ENCODE results near the gene CNTN1. TPM values are rescaled to one million over a fixed set of nuclear protein-coding genes. Genes with fewer than 3 reads are reported as not detected.

The CNTN1 gene
- total RNA-seq, 2 experiments from 2014 or later, result not detected

DNA sequence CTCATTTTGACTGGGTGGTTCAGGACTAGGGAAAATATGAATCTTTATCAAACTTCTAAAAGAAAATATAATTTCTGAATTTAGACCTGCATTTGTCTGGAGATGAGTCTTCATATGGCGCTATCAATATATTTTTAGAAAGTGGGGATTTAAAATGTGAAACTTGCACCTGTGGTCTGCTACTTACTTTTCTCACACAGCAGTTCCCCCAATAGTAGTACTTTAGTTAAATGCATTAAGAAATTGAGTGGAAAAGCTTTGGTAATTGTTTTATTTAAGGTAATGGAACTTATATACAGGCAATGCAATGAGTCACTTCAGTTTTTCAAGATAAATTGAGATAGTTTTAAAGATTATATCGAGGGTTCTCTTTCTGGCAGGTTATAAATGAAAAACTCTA lies 91.9 kb downstream of the CNTN1 start:
- Mint-ChIP-seq H3K4me3 (no peak overlapping the region), H3K27me3 (no peaks in the 10 kb centered on the region), H3K4me1 (no peaks in the 10 kb centered on the region), H3K36me3 (no peaks in the 10 kb centered on the region), H3K27ac (no peak overlapping the region), H3K9me3 (peaks cover 4% of the 10 kb centered on the region)
- DNase-seq, result no peak

DNA sequence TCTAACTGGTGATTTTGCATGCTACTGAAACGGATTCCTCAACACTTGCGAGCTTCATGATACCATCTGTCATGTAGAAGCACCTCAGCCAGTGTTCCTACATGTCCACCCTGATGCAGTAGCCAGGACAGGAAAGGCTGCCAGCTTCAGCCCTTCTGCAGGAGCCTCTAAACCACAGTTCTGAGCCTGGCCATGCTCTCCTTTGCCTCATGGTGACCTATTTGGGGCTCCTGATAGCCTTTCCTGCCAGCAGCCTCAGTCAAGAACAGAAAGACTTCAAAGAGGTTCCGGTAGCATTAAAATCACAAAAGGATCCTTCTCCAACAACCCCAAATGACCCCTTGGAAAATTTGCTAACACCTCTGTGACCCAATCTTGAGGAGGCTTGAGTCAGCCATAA lies 96.0 kb downstream of the CNTN1 start:
- Mint-ChIP-seq H3K9me3 (peaks cover 4% of the 10 kb centered on the region), H3K4me1 (no peaks in the 10 kb centered on the region), H3K27ac (no peak overlapping the region), H3K27me3 (no peaks in the 10 kb centered on the region), H3K36me3 (no peaks in the 10 kb centered on the region), H3K4me3 (no peak overlapping the region)
- no peak for DNase-seq

DNA sequence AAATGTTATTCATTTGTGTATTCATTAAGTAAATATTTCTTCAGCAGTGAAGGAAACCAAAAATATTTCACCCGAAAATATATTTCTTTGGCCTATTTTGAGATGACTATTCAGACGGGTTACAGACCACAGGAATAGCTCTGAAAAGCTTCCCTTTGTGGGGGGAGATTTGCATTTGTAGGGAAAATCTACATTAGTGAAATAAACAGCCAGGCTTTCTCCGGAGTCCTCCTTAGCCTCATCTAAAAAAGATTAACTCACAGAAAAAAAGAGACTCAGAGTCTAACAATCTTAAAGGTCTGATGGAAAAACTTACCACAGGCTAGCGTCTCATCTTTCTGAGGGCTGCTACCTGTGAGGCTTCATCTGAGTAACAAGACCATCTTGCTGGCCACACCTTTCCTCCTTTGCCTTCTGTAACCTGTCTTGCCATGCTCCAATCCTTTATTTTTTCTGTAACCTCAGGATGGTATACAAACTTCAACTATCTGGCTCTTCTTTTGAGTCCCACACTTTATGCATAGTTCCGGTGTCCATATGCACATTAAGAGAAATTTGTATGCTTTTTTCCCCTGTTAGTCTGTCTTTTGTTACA lies 100.7 kb downstream of the CNTN1 start:
- no peak for DNase-seq
- Mint-ChIP-seq H3K4me3 (no peak overlapping the region), H3K4me1 (no peaks in the 10 kb centered on the region), H3K27ac (no peak overlapping the region), H3K27me3 (no peaks in the 10 kb centered on the region), H3K36me3 (no peaks in the 10 kb centered on the region), H3K9me3 (no peaks in the 10 kb centered on the region)

DNA sequence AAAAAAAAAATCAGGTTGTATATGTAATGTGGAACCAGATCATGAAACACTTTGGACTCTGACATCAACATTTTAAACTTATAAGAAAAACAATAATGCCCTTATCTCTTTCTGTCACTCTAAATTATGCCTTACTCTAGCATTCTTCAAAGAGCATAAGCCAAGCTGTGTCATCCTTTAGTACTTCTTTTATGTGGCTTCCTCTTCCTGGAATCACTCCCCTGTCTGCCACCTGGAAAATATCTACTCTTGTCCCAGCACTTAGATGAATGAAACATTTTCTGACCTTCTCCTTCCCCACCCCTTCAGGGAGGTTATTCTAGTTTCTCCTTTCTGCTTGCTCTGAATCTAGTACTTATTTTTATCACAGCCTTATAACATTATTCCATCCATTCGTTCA lies 101.2 kb downstream of the CNTN1 start:
- Mint-ChIP-seq H3K27ac (no peak overlapping the region), H3K36me3 (no peaks in the 10 kb centered on the region), H3K4me1 (no peaks in the 10 kb centered on the region), H3K4me3 (no peak overlapping the region), H3K9me3 (no peaks in the 10 kb centered on the region), H3K27me3 (no peaks in the 10 kb centered on the region)
- no peak for DNase-seq

DNA sequence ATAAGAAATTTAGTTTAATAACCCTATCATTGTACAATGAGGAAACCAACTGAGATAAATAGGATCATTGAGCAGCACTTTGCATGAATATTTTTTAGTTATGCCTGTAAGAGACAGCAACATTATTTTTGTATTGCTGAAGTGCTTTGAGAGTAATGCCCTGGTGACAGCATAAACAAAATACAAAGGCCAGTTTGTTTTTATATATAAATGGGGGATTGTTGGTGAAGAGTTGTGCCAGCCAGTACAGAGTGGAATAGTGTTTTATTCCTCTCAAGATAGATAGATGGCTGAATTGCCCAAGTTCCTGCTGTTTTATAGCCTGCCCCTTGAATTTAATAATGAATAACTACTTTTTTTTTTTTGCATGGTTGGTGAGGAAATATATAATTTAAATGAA lies 101.8 kb downstream of the CNTN1 start:
- Mint-ChIP-seq H3K36me3 (no peaks in the 10 kb centered on the region), H3K4me3 (no peak overlapping the region), H3K27me3 (no peaks in the 10 kb centered on the region), H3K9me3 (no peaks in the 10 kb centered on the region), H3K4me1 (no peaks in the 10 kb centered on the region), H3K27ac (no peak overlapping the region)
- no peak for DNase-seq

DNA sequence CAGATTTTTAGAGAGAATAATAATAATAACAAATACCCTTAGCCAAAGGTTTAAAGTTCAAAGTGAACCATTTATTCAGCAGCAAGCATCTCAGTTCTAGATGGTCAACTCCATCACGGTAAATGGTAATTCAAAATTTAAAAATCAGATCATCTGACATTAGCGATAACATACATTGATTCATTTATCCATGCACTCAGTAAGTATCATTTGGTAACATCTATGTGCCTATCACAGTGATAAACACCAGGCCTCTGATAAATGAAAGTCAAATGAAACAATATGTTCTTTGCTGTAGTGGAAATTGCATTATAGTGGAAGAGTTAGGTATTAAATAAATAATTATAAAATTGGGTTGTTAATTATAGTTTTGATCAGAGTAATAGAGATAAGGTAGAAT lies 108.8 kb downstream of the CNTN1 start:
- Mint-ChIP-seq H3K36me3 (no peaks in the 10 kb centered on the region), H3K4me3 (no peak overlapping the region), H3K27ac (no peak overlapping the region), H3K4me1 (no peaks in the 10 kb centered on the region), H3K9me3 (peaks cover 3% of the 10 kb centered on the region), H3K27me3 (no peaks in the 10 kb centered on the region)
- no peak for DNase-seq

DNA sequence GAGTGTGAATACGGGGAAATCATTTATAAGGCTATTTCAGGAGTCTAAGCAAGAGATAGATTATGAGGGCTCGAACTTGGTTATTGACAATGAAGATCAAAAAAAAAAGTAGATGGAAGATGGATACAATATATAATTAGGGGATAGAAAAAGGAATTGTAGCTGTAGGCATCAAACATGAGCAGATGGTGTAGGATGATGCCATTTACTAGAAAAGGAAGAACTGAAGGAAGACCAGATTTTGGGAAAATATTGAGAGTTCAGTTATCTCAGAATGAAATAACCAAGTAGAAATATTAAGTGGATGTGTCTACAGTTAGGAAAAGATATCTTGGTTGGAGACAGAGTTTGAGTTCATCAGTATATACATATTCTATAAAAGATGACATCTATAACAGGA lies 109.6 kb downstream of the CNTN1 start:
- Mint-ChIP-seq H3K4me1 (no peaks in the 10 kb centered on the region), H3K27me3 (no peaks in the 10 kb centered on the region), H3K27ac (no peak overlapping the region), H3K4me3 (no peak overlapping the region), H3K36me3 (no peaks in the 10 kb centered on the region), H3K9me3 (peaks cover 3% of the 10 kb centered on the region)
- no peak for DNase-seq

DNA sequence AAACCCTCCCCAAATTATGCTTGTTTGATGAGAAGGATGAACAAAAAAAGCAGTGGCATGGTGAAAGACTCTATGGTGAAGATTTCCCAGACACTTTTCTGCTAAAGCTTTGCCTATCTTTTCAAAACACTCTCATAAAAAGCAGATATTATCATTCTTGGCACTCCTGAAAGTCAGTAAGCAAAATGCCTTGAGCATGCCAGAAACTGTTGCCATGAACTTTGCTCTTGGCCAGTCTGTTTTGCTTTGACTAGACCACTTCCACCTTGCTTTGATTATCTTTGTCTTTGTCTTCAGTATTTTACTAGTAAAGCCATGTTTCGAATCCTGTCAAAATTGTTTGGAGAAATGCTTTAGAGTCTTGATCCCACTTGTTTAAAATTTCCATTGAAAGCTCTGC lies 110.4 kb downstream of the CNTN1 start:
- no peaks in the 10 kb centered on the region for H3K36me3 Mint-ChIP-seq
- no peaks in the 10 kb centered on the region for H3K27me3 Mint-ChIP-seq
- H3K9me3 Mint-ChIP-seq, result peaks cover 3% of the 10 kb centered on the region
- no peak for DNase-seq
- H3K4me3 Mint-ChIP-seq, result no peak overlapping the region
- no peaks in the 10 kb centered on the region for H3K4me1 Mint-ChIP-seq
- H3K27ac Mint-ChIP-seq, result no peak overlapping the region

DNA sequence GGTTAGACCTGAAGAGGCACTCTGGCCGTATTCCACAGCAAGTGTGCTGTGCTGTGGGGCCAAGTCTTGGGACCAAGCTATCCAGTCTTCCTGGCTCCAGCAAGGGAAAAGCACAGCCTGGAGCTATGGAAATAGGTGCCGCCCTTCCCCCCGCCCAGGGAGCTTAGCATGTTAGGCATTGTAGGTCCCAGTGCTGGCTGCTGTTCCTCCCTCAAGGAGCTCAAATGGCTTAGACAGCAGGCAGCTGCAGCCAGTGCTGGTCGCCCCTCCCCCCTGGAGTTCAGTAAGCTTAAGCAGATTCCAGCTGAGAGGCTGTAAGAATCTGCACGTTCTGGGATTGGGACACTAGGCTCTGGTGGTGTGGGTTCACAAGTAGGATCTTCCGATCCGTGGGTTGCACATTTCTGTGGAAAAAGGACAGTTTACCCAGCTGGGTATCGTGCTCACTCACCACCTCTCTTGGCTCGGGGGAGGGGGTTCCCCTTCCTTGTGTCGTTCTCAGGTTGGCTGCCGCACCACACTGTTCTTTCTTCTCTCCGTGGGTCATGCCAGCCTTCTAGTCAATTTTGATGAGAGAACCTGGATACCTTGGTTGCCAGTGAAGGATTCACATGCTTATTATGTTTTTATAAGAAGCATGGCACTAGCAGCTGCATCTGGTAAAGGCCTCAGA lies 127.3 kb downstream of the CNTN1 start:
- Mint-ChIP-seq H3K9me3 (peaks cover 10% of the 10 kb centered on the region), H3K4me1 (no peaks in the 10 kb centered on the region), H3K27me3 (no peaks in the 10 kb centered on the region), H3K4me3 (no peak overlapping the region), H3K36me3 (no peaks in the 10 kb centered on the region), H3K27ac (no peak overlapping the region)
- no peak for DNase-seq

DNA sequence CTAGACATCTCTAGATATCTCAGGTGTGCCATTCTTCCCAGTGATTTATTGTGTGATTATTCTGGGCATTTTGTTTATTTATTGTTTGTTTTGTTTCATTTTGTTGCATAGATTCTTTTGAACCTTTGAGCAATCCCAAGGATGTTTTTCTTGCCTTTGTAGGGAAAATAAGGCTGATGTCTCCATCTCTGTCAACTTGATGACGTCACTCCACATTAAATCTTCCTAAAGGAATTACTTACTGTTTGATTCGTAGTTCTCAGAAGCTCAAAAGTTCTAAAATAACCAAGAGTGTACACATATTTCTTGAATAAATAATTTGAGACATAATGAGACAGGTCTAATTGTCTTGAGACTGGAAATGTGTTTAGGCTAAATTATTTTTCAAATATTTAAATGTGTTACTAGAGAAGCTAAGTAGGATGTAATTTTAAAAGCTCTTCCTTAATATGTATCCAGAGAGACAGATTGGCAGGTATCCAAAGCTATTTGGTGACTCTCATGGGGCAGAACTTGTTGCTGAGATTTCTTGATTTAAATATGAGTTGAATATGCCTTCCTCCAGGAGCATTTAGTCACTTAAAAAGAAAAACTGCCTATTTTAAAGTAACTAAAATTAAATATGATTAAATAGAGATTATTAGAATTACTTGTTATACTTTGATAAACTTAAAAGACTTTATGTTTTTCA lies 128.7 kb downstream of the CNTN1 start:
- DNase-seq, result no peak
- Mint-ChIP-seq H3K9me3 (peaks cover 10% of the 10 kb centered on the region), H3K4me1 (no peaks in the 10 kb centered on the region), H3K27me3 (no peaks in the 10 kb centered on the region), H3K36me3 (no peaks in the 10 kb centered on the region), H3K27ac (no peak overlapping the region), H3K4me3 (no peak overlapping the region)

DNA sequence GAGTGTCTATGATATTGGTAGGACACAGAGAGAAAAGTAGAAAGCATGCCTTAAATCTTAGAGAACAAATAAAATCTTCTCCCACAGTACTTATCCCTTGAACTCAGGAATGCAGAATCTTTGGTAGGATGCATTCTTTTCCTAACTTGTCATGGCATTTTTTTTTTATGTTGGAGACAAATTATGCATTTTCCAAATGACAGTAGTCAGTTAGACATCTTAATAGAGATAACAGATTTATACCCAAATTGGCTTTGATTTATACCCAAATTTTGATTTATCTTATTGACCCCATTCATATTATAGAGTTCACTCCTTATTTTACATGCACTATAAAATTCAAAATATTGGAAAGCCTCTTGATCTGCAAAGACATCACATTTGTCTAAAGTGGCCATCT lies 132.9 kb downstream of the CNTN1 start:
- Mint-ChIP-seq H3K27ac (no peak overlapping the region), H3K36me3 (no peaks in the 10 kb centered on the region), H3K4me1 (no peaks in the 10 kb centered on the region), H3K9me3 (no peaks in the 10 kb centered on the region), H3K4me3 (no peak overlapping the region), H3K27me3 (no peaks in the 10 kb centered on the region)
- no peak for DNase-seq

DNA sequence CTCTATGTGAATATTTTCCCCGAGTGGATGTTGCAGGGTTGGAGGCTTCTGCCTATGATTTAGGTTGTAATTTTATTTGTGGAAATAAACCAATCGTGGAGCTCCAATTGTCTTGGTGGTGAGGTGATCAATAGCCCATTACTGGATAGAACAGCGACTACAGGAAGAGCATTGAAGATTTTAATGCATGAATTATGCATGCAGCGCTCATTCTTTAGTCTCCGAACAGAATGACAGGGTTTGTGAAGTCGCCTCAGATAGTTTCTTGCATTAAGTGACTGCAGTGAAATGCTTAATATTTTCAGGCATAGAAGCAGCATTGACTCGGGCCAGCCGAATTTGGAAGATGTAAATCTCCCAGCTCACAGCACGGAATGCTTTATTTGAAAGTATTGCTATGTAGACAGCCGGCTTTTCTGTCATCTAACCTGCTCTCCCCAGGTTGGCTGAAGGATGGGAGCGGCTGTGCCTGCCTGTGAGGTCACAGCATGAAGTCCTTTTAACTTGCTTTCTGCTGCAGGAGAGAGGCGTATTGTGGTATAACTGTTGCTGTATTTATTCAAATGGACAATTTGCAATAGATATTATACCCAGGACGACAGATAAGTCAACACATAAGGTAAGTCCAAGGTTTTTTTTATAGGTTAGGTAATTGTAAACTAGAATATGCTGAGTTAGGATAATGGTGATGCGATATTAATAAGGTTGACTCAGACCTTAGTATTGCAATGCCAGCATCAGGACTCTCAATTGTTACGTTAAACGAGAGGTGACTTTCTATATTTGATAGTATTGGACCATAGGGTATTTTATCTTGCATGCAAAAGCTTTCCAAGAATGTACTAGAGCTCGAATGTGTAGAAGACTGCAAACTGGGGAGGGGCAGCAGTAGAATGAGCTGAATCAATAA lies 135.7 kb downstream of the CNTN1 start:
- Mint-ChIP-seq H3K27ac (no peak overlapping the region), H3K4me1 (no peaks in the 10 kb centered on the region), H3K27me3 (no peaks in the 10 kb centered on the region), H3K9me3 (no peaks in the 10 kb centered on the region), H3K36me3 (no peaks in the 10 kb centered on the region), H3K4me3 (no peak overlapping the region)
- DNase-seq, result no peak

DNA sequence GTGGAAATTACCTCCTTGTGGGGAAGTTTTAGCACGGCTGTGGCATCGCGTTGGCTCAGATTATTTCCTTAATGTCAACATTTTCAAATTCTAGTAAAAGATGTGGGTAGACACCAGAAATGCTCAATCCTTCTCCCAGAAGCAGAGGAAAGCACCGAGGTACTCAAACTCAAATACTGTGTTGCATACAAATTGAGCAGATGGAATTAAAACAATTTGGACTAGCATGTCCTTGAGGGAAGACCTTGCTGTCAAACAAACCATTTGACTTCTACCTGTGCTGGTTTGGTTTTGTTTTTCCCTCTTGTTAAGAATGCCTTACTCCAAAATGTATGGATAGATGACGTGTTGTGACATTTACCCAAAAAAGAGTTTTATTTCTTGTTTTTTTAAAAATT lies 136.4 kb downstream of the CNTN1 start:
- Mint-ChIP-seq H3K4me1 (no peaks in the 10 kb centered on the region), H3K36me3 (no peaks in the 10 kb centered on the region), H3K9me3 (no peaks in the 10 kb centered on the region), H3K4me3 (no peak overlapping the region), H3K27me3 (no peaks in the 10 kb centered on the region), H3K27ac (no peak overlapping the region)
- DNase-seq, result no peak

DNA sequence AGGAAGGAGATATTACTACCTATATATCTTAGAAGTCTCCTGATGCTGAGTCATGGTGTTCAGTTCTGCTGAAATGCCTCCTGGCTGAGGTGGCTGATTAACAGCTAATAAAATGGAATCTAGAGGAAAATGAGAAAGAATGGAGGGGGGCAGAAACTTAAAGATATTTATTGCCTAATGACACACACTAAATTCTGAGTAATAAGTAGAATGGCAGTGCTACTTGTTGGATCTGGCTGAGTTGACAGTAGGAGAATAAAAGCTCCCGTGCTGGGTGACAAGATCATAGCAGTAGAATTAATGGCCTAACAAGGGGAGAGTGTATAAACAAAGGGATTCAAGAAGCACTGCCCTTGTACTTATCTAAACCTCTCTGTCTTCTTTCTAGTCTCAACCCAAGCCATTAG lies 137.5 kb downstream of the CNTN1 start:
- H3K4me3 Mint-ChIP-seq, result no peak overlapping the region

DNA sequence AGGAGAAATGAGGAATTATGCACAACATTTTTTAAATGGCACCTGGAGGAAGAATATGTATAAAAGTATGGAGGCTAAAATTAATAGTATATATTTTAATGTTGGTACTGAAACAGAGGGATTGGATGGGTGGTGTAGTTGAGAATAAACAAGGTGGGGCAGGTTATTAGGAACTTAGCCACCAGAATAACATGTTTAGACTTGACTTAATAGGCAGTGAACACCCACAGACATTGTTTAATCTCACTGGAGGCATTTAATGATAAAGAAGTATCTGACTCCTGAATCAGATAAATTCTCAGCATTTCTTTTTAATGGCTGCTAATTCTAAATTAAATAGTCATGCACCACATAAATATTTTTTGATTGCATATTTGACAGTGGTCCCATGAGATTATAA lies 139.7 kb downstream of the CNTN1 start:
- no peak overlapping the region for H3K27ac Mint-ChIP-seq
- no peak for DNase-seq
- no peaks in the 10 kb centered on the region for H3K27me3 Mint-ChIP-seq
- no peaks in the 10 kb centered on the region for H3K9me3 Mint-ChIP-seq
- no peak overlapping the region for H3K4me3 Mint-ChIP-seq
- no peaks in the 10 kb centered on the region for H3K36me3 Mint-ChIP-seq
- no peaks in the 10 kb centered on the region for H3K4me1 Mint-ChIP-seq

More for the DNA sequence above, 137.5 kb downstream of the CNTN1 start:
- Mint-ChIP-seq H3K27me3 (no peaks in the 10 kb centered on the region), H3K9me3 (no peaks in the 10 kb centered on the region), H3K36me3 (no peaks in the 10 kb centered on the region), H3K27ac (no peak overlapping the region), H3K4me1 (no peaks in the 10 kb centered on the region)
- no peak for DNase-seq

All from activated naive CD8-positive, alpha-beta T cell treated with anti-CD3 and anti-CD28 coated beads for 36 hours (primary cell).